SK-N-SH (cell line): ENCODE measurements around the gene UBE2D3. TPM values are rescaled to one million over a fixed set of nuclear protein-coding genes. Genes with fewer than 3 reads are reported as not detected.

Source experiments
- CTCF ChIA-PET: fragments of 300-600, 350-600 bp; formaldehyde crosslinking; extraction: SDS; loops from one replicate; lab custom pipeline; 2021; lab: Yijun Ruan, JAX
- POLR2A ChIA-PET: fragments of 350-600 bp; sonication (Branson Sonifier 250); formaldehyde crosslinking; extraction: SDS; loops from one replicate; lab custom pipeline; 2020; ENCODE audit warnings: antibody characterized with exemption, inconsistent platforms; lab: Yijun Ruan, JAX
- DNase-seq: peaks from one replicate; pipeline ENCODE4 v3.0.0; 2012
- H2AFZ ChIP-seq: fragments of 200-600 bp; sonication (generic); 2 replicates; pipeline ENCODE4 v1.8.1; 2016; ENCODE audit warnings: antibody characterized with exemption, mild to moderate bottlenecking, low read depth
- H3F3A ChIP-seq: fragments of 200-600 bp; sonication (generic); replicated peaks from 2 replicates; pipeline ENCODE3; 2016; ENCODE audit warnings: antibody characterized with exemption, mild to moderate bottlenecking; ENCODE audit not compliant: insufficient read depth
- H3K27ac ChIP-seq, 2 experiments: fragments of 200-500 bp in 1 of 2; fragments of 200-600 bp in 1 of 2; sonication (Bioruptor generic) in 1 of 2; sonication (generic), shearing (Covaris generic) in 1 of 2; 2 replicates each; pipeline versions ENCODE4 v1.5.1 to v1.6.1; 2014 to 2016; ENCODE audit warnings: low read depth in 2 of 2, inconsistent platforms in 1 of 2, low read length in 1 of 2, mild to moderate bottlenecking in 1 of 2, mixed read lengths in 1 of 2
- H3K27me3 ChIP-seq: fragments of 200-600 bp; sonication (generic), shearing (Covaris generic); 2 replicates; pipeline ENCODE4 v1.6.1; 2016; ENCODE audit warnings: mixed run types; ENCODE audit not compliant: insufficient read depth
- H3K36me3 ChIP-seq, 2 experiments: fragments of 200-500 bp in 1 of 2; fragments of 200-600 bp in 1 of 2; sonication (Bioruptor generic) in 1 of 2; sonication (generic) in 1 of 2; replicated peaks in 1 of 2; 2 replicates each; pipeline versions ENCODE3 to v1.5.1; 2014 to 2016; ENCODE audit warnings: low read length in 1 of 2, mild to moderate bottlenecking in 1 of 2; ENCODE audit not compliant: insufficient read depth in 2 of 2, control insufficient read depth in 1 of 2
- H3K4me1 ChIP-seq, 2 experiments: fragments of 200-500 bp in 1 of 2; fragments of 200-600 bp in 1 of 2; sonication (Bioruptor generic) in 1 of 2; sonication (generic), shearing (Covaris generic) in 1 of 2; 2 replicates each; pipeline versions ENCODE4 v1.5.1 to v1.6.1; 2014 to 2016; ENCODE audit warnings: low read depth in 1 of 2, low read length in 1 of 2, mixed run types in 1 of 2; ENCODE audit not compliant: insufficient read depth in 2 of 2, control insufficient read depth in 1 of 2
- H3K4me2 ChIP-seq: fragments of 200-600 bp; sonication (generic), shearing (Covaris generic); 2 replicates; pipeline ENCODE4 v1.6.1; 2017; ENCODE audit warnings: mixed run types
- H3K4me3 ChIP-seq, 2 experiments: fragments of 200-500 bp in 1 of 2; fragments of 200-600 bp in 1 of 2; sonication (Bioruptor generic) in 1 of 2; sonication (generic), shearing (Covaris generic) in 1 of 2; 2 replicates each; pipeline versions ENCODE4 v1.5.1 to v1.8.1; 2014 to 2016; ENCODE audit warnings: low read depth in 2 of 2, inconsistent platforms in 1 of 2, low read length in 1 of 2, mild to moderate bottlenecking in 1 of 2, mixed read lengths in 1 of 2, moderate library complexity in 1 of 2
- H3K79me2 ChIP-seq: fragments of 200-600 bp; sonication (generic); 2 replicates; pipeline ENCODE4 v1.8.1; 2017; ENCODE audit warnings: mild to moderate bottlenecking; ENCODE audit not compliant: insufficient read depth
- H3K9ac ChIP-seq: fragments of 200-600 bp; sonication (generic); 2 replicates; pipeline ENCODE4 v1.6.1; 2017; ENCODE audit warnings: mixed run types
- H3K9me2 ChIP-seq: fragments of 200-600 bp; sonication (generic); 2 replicates; pipeline ENCODE4 v1.6.1; 2017; ENCODE audit warnings: mixed run types
- H3K9me3 ChIP-seq: fragments of 200-600 bp; sonication (generic); 2 replicates; pipeline ENCODE4 v1.6.1; 2017; ENCODE audit warnings: mixed run types, mild to moderate bottlenecking, moderate library complexity
- H4K20me1 ChIP-seq: fragments of 200-600 bp; sonication (generic); 2 replicates; pipeline ENCODE4 v1.6.1; 2017; ENCODE audit warnings: mild to moderate bottlenecking, mixed run types; ENCODE audit not compliant: insufficient read depth
- CHD2 ChIP-seq: fragments of 150-350 bp; IDR thresholded peaks from 2 replicates; pipeline ENCODE4 v1.6.1; 2018; ENCODE audit warnings: low read length; ENCODE audit not compliant: partially characterized antibody
- ELF1 ChIP-seq: IDR thresholded peaks from 2 replicates; pipeline ENCODE4 v1.4.0; 2012
- EZH2phosphoT487 ChIP-seq: fragments of 200-600 bp; sonication (generic); IDR thresholded peaks from 2 replicates; pipeline ENCODE4 v1.6.1; 2017; ENCODE audit warnings: low read depth, mixed run types, mild to moderate bottlenecking, antibody characterized with exemption, moderate library complexity, borderline replicate concordance
- FOXJ3 ChIP-seq: sonication (generic); formaldehyde crosslinking; IDR thresholded peaks from 2 replicates; pipeline ENCODE4 v1.5.1; 2020; ENCODE audit warnings: mild to moderate bottlenecking, missing genetic modification reagents
- GATA2 ChIP-seq: sonication (generic); formaldehyde crosslinking; IDR thresholded peaks from 2 replicates; pipeline ENCODE4 v1.5.0; 2020; ENCODE audit warnings: mild to moderate bottlenecking, missing genetic modification reagents
- MAX ChIP-seq: IDR thresholded peaks from 2 replicates; pipeline ENCODE4 v1.4.0; 2012; ENCODE audit warnings: low read depth
- MXI1 ChIP-seq: IDR thresholded peaks from 2 replicates; pipeline ENCODE4 v1.6.1; 2012; ENCODE audit warnings: mild to moderate bottlenecking, low read depth, low read length, improper control_type of control experiment
- NFIC ChIP-seq: IDR thresholded peaks from 2 replicates; pipeline ENCODE4 v1.4.0; 2012; ENCODE audit warnings: borderline replicate concordance
- NRF1 ChIP-seq: IDR thresholded peaks from 2 replicates; pipeline ENCODE4 v1.6.1; 2012; ENCODE audit warnings: low read depth, mild to moderate bottlenecking, low read length
- RCOR1 ChIP-seq: fragments of 150-350 bp; IDR thresholded peaks from 2 replicates; pipeline ENCODE4 v1.6.1; 2017; ENCODE audit warnings: antibody characterized with exemption, low read length
- REST ChIP-seq: IDR thresholded peaks from 2 replicates; pipeline ENCODE4 v1.6.1; 2012; ENCODE audit warnings: mild to moderate bottlenecking, low read depth, low read length, moderate library complexity
- RXRA ChIP-seq: IDR thresholded peaks from 2 replicates; pipeline ENCODE4 v1.4.0; 2012; ENCODE audit warnings: low read depth, mild to moderate bottlenecking, borderline replicate concordance
- TAF1 ChIP-seq: IDR thresholded peaks from 2 replicates; pipeline ENCODE4 v1.6.1; 2012; ENCODE audit warnings: low read depth, mild to moderate bottlenecking, low read length, moderate library complexity, borderline replicate concordance
- USF1 ChIP-seq: IDR thresholded peaks from 2 replicates; pipeline ENCODE4 v1.4.0; 2012; ENCODE audit warnings: low read depth, borderline replicate concordance
- USF2 ChIP-seq: fragments of 150-350 bp; IDR thresholded peaks from 2 replicates; pipeline ENCODE4 v1.6.1; 2017; ENCODE audit warnings: antibody characterized with exemption, low read length, low read depth, borderline replicate concordance
- YY1 ChIP-seq: IDR thresholded peaks from 2 replicates; pipeline ENCODE4 v1.4.0; 2012; ENCODE audit warnings: low read depth, mild to moderate bottlenecking
- ZBTB33 ChIP-seq: IDR thresholded peaks from 2 replicates; pipeline ENCODE4 v1.4.0; 2012; ENCODE audit warnings: low read depth, borderline replicate concordance
- WGBS: methylation state at CpG from one replicate; pipeline ENCODE4 v1.1.6; 2017; ENCODE audit warnings: low lambda C conversion rate; 5-methylcytosine and 5-hydroxymethylcytosine counted together
- polyA plus RNA-seq, 3 experiments: library from polyadenylated mRNA; depleted of rRNA; stranded (reverse); fragments of >200 nt; gene quantifications; 2 replicates each; pipeline ENCODE4 v1.2.3, GENCODE V29; 2012

Gene UBE2D3
- polyA plus RNA-seq, 1 of the 3 experiments (the other 2 are of a cell fraction): 216 TPM

GRCh38 chr4:102849579-102850104 lies 22.3 kb upstream of the UBE2D3 start:
- TF ChIP-seq YY1 (no peak), EZH2phosphoT487 (no peak), MAX (no peak), NRF1 (no peak), USF2 (no peak), TAF1 (no peak), MXI1 (no peak), USF1 (no peak), GATA2 (CRISPR knock-in tag) (no peak), FOXJ3 (CRISPR knock-in tag) (no peak), NFIC (no peak), ELF1 (no peak)
- TF ChIP-seq, all 33 proteins: peak for 0
- H3K4me2 ChIP-seq: no peak overlapping the region
- H3K4me1 ChIP-seq: no peaks in the 10 kb centered on the region
- no peaks in the 10 kb centered on the region for H3K9me3 ChIP-seq
- 92% methylated on average over 3 of the region's 3 CpGs for WGBS
- no peaks in the 10 kb centered on the region for H4K20me1 ChIP-seq
- H3K4me3 ChIP-seq: no peak overlapping the region
- ChIA-PET POLR2A (no interaction called here), CTCF (no interaction called here)
- H3K9ac ChIP-seq: no peak overlapping the region
- no peaks in the 10 kb centered on the region for H3K79me2 ChIP-seq
- no peak overlapping the region for H2AFZ ChIP-seq
- no peaks in the 10 kb centered on the region for H3K36me3 ChIP-seq
- H3K27ac ChIP-seq: no peak overlapping the region
- H3K27me3 ChIP-seq: no peaks in the 10 kb centered on the region
- no peaks in the 10 kb centered on the region for H3F3A ChIP-seq
- H3K9me2 ChIP-seq: no peaks in the 10 kb centered on the region
- DNase-seq: no peak

GRCh38 chr4:102847687-102848086 lies 20.3 kb upstream of the UBE2D3 start:
- Histone ChIP-seq H3K27ac (no peak overlapping the region), H3K36me3 (no peaks in the 10 kb centered on the region), H3K79me2 (no peaks in the 10 kb centered on the region), H3K27me3 (no peaks in the 10 kb centered on the region), H3K4me3 (no peak overlapping the region), H3F3A (no peaks in the 10 kb centered on the region), H3K9me3 (no peaks in the 10 kb centered on the region), H4K20me1 (no peaks in the 10 kb centered on the region), H3K4me2 (no peak overlapping the region), H3K9me2 (no peaks in the 10 kb centered on the region), H3K9ac (no peak overlapping the region), H2AFZ (no peak overlapping the region), H3K4me1 (peaks cover 0 to 2% of the 10 kb centered on the region in 2 experiments; a peak in 1 of 4 replicates)
- no peak for DNase-seq
- ChIA-PET POLR2A (no interaction called here), CTCF (no interaction called here)
- 93% methylated on average over 8 of the region's 8 CpGs for WGBS
- no peak for TF ChIP-seq REST
- no peak for TF ChIP-seq CHD2
- TF ChIP-seq RCOR1: no peak
- TF ChIP-seq ZBTB33: no peak
- no peak for TF ChIP-seq RXRA
